SU-DHL-6 (cell line): ENCODE measurements around the gene TOR3A.

Experiments
- EZH2phosphoT487 ChIP-seq: fragments of 200-600 bp; sonication (generic), shearing (Covaris generic); conservative IDR thresholded peaks from 2 replicates; pipeline ENCODE4 v1.6.1; 2018; ENCODE audit warnings: mild to moderate bottlenecking, antibody characterized with exemption, low read length, moderate library complexity, mixed read lengths
- TF ChIP-seq, protein P1 (sequence below): fragments of 200-600 bp; sonication (generic); IDR thresholded peaks from one replicate; pipeline ENCODE4 v1.5.1; 2017; ENCODE audit warnings: antibody characterized with exemption, mild to moderate bottlenecking, low read length, moderate library complexity; ENCODE audit not compliant: insufficient read depth, poor library complexity, severe bottlenecking

DNA sequence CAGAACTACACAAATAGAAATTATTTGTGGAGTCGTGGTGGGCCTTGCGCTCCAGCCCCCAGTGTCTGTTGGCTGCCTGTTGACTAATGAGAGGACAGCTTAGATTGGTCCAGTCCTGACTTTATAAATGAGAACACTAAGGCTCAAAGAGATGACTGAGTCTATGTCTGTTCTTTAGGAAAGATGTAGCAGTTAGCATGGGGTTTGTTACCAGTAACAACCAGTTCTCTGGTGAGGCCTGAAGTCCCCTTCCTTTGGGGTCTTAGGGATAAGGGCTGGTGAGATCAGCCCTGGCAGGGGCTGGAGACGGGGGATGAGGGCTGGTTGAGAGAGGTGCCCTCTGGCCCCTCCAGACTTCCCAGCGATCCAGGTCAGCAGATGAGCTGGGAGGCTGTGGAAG lies 9.1 kb downstream of the TOR3A start:
- TF ChIP-seq, protein P1, sequence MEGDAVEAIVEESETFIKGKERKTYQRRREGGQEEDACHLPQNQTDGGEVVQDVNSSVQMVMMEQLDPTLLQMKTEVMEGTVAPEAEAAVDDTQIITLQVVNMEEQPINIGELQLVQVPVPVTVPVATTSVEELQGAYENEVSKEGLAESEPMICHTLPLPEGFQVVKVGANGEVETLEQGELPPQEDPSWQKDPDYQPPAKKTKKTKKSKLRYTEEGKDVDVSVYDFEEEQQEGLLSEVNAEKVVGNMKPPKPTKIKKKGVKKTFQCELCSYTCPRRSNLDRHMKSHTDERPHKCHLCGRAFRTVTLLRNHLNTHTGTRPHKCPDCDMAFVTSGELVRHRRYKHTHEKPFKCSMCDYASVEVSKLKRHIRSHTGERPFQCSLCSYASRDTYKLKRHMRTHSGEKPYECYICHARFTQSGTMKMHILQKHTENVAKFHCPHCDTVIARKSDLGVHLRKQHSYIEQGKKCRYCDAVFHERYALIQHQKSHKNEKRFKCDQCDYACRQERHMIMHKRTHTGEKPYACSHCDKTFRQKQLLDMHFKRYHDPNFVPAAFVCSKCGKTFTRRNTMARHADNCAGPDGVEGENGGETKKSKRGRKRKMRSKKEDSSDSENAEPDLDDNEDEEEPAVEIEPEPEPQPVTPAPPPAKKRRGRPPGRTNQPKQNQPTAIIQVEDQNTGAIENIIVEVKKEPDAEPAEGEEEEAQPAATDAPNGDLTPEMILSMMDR, result no peak
- no peak for TF ChIP-seq EZH2phosphoT487
